HG02981 (cell line): ENCODE data around the gene DENND1A.

ENCODE experiments used
- ATAC-seq: cut with Tn5 transposase; IDR thresholded peaks from one replicate; pipeline ENCODE4 v1.9.1; 2021; ENCODE audit warnings: mild to moderate bottlenecking, moderate library complexity; ENCODE audit not compliant: unreplicated experiment

DENND1A gene

DNA sequence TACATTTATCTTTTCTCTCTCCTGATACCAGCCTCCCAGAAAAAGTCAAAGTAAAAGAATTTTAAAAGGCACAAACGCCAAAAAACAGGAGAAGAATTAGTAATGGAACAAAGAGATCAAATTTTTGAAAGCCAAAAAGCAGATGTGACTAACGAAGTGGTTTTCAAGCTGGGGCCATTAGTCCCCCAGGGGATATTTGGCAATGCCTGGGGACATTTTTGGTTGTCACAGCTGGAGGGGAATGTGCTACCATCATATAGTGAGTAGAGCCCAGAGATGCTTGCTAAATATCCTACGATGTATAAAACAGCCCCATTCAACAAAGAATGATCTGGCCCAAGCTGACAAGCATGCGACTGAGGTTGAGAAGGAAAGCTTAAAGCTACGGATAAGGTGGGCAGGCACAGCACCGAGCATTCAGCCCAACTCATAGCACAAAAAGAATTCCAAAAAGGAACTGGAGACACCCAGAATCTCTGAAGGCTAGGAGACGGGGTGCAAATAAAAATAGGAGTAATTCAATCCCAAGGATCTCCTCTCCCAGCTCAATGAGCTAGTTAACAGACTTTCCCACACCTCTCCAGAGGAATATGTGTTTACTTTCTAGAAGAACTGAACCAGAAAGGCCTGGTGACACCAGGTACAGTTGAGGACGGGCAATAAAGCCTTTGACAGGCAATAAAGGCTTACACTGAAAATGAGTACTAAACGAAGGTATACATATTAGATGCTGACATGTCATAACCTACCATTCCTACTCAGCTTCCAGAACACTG is 269.0 kb downstream of the DENND1A start:
- no peak for ATAC-seq

DNA sequence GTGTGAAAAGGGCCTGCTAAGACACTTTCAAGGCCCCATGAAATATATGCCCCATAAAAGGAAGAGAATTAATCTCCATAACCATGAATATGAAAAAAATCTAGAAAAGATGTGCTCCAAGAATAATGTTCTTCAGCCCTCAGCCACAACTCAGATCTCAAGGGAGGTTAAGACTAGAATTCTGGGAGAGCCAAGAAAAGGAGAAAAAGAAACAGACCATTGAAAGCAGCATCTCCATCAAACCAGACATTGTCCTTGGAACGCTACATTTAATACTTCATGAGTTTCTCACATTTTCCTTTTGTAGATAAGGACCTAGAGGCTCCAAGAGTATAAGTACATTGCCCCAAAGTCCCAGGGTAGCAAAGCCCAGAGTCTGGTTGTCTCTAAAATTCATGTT is 270.6 kb downstream of the DENND1A start:
- no peak for ATAC-seq

DNA sequence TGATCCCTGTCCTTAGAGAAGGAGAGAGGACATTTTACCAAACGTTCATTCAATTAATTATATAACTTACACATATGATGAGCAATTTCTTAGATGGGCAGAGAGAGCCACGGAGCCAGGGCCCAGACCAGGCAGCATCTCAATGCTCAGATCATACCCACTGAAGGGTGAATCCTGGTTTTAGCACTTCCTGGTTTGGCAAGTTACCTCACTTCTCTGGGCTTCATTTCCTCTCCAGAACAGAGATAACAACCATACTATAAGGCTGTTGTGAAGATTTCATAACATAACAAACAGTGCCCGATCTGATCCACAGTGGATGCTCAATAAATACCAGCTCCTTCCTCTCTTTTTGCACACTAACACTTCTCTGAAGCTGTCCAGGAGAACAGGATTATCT is 271.1 kb downstream of the DENND1A start:
- no peak for ATAC-seq

- no peak for ATAC-seq
Observed at GRCh38 chr9:123657941-123658340, 272.0 kb downstream of the DENND1A start.

DNA sequence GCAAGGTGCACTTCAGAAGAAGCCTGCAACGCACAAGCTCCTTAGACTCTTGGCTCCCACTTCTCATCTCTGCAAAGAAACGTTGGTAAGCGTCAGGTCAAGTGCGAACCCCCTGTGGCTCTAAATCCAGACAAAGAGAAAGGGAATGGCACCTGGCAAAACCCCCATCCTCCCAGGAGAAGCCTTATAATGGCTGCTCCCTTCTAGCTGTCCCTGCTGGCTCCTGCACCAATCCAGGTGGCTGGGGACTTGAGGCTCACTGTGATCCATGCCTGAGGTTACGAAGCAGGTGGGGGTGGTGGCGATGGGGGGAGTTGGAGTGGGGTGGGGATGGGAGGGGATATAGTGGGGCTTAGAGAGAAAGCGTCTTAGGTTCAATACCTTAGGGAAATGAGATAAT is 272.8 kb downstream of the DENND1A start:
- ATAC-seq = no peak

DNA sequence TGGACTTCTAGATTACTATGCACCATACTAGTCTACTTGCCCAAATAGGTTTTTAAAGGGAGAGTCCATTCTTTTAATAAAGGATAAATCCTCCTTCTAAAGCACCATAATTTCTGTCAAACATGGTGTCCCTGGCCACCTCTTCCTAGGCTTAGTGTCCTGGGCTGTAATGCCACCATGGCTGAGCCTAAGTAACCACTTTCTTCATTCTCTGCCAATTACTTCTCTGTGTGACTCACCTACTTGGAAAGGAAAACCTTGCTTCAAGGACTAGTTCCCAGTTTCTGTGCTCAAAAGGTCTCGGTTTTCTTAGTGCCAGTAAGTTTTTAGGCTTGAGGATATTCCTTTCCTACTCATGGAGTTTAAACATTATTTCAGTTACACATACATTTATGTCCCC is 273.4 kb downstream of the DENND1A start:
- no peak for ATAC-seq

GRCh38 chr9:123655681-123656423 is 274.1 kb downstream of the DENND1A start:
- ATAC-seq = no peak

DNA sequence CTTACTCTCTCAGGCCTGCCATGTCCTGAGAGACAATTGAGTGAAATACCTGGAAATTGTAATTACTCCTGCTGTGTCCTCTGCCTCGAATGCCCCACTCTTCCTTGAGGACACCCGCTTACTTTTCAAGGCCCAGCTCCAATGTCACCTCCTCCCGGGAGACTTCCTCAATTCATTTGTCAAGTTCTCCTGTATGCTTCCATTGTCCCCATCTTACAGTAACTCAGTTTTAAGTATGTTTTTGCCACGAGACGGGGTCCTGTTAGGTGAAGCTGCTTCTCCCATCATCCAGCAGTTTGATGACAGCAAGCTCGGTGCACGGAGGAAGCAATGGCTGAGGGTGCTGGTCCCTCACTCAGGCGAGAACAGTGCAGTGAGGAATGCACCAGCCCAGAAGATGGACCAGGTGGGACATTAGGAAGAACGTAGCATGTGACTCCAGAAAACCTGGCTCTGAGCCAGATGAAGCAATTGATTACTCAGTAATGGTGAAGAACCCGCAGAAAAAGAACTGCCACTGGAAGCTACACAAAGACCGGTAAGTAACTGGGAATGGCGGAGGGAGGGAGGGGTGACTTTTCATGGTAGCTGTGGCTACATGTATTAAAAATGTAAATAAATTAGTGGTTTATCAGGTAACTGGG is 274.8 kb downstream of the DENND1A start:
- no peak for ATAC-seq

- ATAC-seq = no peak
Observed at GRCh38 chr9:123654218-123654993, 275.5 kb downstream of the DENND1A start.

- no peak for ATAC-seq
Observed at GRCh38 chr9:123652416-123652815, 277.5 kb downstream of the DENND1A start.

- no peak for ATAC-seq
Observed at GRCh38 chr9:123651871-123652270, 278.1 kb downstream of the DENND1A start.

DNA sequence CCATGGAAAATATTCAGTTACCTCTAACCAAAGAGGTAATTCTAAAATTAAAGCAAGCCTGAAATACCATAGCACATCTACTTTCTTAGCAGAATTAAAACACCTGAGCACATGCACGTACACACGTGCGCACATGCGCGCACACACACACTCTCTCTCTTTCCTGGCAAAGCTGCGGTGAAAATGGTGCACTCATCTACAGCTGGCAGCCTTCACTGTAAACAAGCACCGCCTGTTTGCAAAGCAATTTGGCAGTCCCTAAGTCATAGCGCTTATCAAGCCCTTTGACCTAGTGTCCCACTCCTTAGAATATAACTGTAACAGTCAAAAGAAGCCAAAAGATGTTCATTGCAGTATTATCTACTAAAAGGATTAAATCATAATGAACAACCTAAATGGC is 278.7 kb downstream of the DENND1A start:
- no peak for ATAC-seq

GRCh38 chr9:123649909-123650308 is 280.0 kb downstream of the DENND1A start:
- no peak for ATAC-seq

- no peak for ATAC-seq
Observed at GRCh38 chr9:123647145-123647544, 282.8 kb downstream of the DENND1A start.

GRCh38 chr9:123645762-123646161 is 284.2 kb downstream of the DENND1A start:
- no peak for ATAC-seq

- no peak for ATAC-seq
Observed at GRCh38 chr9:123645126-123645525, 284.8 kb downstream of the DENND1A start.

GRCh38 chr9:123643518-123643917 is 286.4 kb downstream of the DENND1A start:
- no peak for ATAC-seq

- no peak for ATAC-seq
Observed at GRCh38 chr9:123642291-123643278, 287.3 kb downstream of the DENND1A start.

DNA sequence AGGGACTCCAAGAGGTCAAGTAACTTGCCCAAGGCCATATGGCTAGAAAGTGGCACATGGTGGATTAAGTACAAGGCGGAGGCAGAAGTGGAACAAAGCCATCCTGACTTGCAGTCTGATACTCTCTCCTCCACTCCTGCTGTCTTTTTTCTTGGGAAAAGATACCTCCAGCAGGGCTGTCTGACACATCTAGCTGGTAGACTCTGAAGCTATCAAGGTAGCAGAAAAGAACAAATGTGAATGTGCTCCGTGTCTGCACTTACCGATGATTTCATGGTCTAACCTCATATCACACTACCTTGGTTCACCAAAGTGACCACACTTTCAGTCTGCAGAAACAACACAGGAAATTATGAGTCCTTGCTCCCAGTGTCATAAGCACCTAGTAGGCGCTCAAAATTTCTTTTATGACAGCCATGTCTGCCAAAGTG is 289.1 kb downstream of the DENND1A start:
- no peak for ATAC-seq

DNA sequence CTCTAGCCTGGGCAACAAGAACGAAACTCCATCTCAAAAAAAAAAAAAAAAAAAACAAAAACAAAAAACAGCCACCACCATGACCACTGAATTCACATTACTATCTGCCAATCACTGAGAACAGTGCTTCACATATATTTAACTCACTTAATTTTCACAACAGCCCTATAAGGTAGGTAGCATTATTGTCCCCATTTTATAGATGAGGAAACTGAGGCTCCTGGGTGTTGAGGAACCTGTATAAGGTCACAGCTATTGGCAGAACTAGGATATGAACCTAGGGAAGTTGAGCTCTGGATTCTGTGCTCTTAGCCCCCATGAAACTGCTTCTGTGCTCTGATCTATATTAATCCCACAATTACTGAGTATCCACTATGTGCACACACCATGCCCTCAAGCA is 290.2 kb downstream of the DENND1A start:
- ATAC-seq = no peak
